GM18909 (cell line): ENCODE measurements around the gene ALDH16A1.

Experiments used
- ATAC-seq: cut with Tn5 transposase; IDR thresholded peaks from one replicate; pipeline ENCODE4 v1.9.1; 2021; ENCODE audit warnings: mild to moderate bottlenecking; ENCODE audit not compliant: unreplicated experiment, poor library complexity

Gene ALDH16A1

GRCh38 chr19:49486710-49487276, 33.8 kb downstream of the ALDH16A1 start:
- ATAC-seq = no peak

- peak; percentile 90 for ATAC-seq
Observed at GRCh38 chr19:49487277-49488045, 34.4 kb downstream of the ALDH16A1 start, which contains the start of gene RPL13A. RPL13A (plus strand) TSS chr19:49487608; CDS start chr19:49487630, 22 bp downstream.

- no peak for ATAC-seq
Observed at GRCh38 chr19:49488046-49488862, 35.2 kb downstream of the ALDH16A1 start.

- ATAC-seq = no peak
Observed at GRCh38 chr19:49488863-49489537, 36.0 kb downstream of the ALDH16A1 start.

- no peak for ATAC-seq
Observed at GRCh38 chr19:49489601-49490167, 36.7 kb downstream of the ALDH16A1 start.

- no peak for ATAC-seq
Observed at GRCh38 chr19:49490287-49491029, 37.4 kb downstream of the ALDH16A1 start.

- no peak for ATAC-seq
Observed at GRCh38 chr19:49491030-49491803, 38.2 kb downstream of the ALDH16A1 start.

GRCh38 chr19:49491804-49492572, 39.0 kb downstream of the ALDH16A1 start:
- no peak for ATAC-seq

GRCh38 chr19:49492573-49493405, 39.8 kb downstream of the ALDH16A1 start:
- ATAC-seq = no peak

GRCh38 chr19:49496574-49497008, 43.6 kb downstream of the ALDH16A1 start:
- ATAC-seq = no peak

- no peak for ATAC-seq
Observed at GRCh38 chr19:49497047-49497788, 44.2 kb downstream of the ALDH16A1 start.

- no peak for ATAC-seq
Observed at GRCh38 chr19:49497789-49498103, 44.7 kb downstream of the ALDH16A1 start.

GRCh38 chr19:49498475-49498874, 45.5 kb downstream of the ALDH16A1 start:
- no peak for ATAC-seq

- ATAC-seq = no peak
Observed at GRCh38 chr19:49499030-49499670, 46.1 kb downstream of the ALDH16A1 start.

GRCh38 chr19:49502866-49503581, 50.0 kb downstream of the ALDH16A1 start:
- ATAC-seq = no peak

- no peak for ATAC-seq
Observed at GRCh38 chr19:49503582-49503962, 50.5 kb downstream of the ALDH16A1 start.
